SK-N-SH (cell line): ENCODE data around the gene MPZL1. TPM values are rescaled to one million over a fixed set of nuclear protein-coding genes. Genes with fewer than 3 reads are reported as not detected.

Experiments
- CTCF ChIA-PET: fragments of 300-600, 350-600 bp; formaldehyde crosslinking; extraction: SDS; loops from one replicate; lab custom pipeline; 2021; lab: Yijun Ruan, JAX
- POLR2A ChIA-PET: fragments of 350-600 bp; sonication (Branson Sonifier 250); formaldehyde crosslinking; extraction: SDS; loops from one replicate; lab custom pipeline; 2020; ENCODE audit warnings: antibody characterized with exemption, inconsistent platforms; lab: Yijun Ruan, JAX
- DNase-seq: peaks from one replicate; pipeline ENCODE4 v3.0.0; 2012
- H2AFZ ChIP-seq: fragments of 200-600 bp; sonication (generic); 2 replicates; pipeline ENCODE4 v1.8.1; 2016; ENCODE audit warnings: antibody characterized with exemption, mild to moderate bottlenecking, low read depth
- H3F3A ChIP-seq: fragments of 200-600 bp; sonication (generic); replicated peaks from 2 replicates; pipeline ENCODE3; 2016; ENCODE audit warnings: antibody characterized with exemption, mild to moderate bottlenecking; ENCODE audit not compliant: insufficient read depth
- H3K27ac ChIP-seq, 2 experiments: fragments of 200-500 bp in 1 of 2; fragments of 200-600 bp in 1 of 2; sonication (Bioruptor generic) in 1 of 2; sonication (generic), shearing (Covaris generic) in 1 of 2; 2 replicates each; pipeline versions ENCODE4 v1.5.1 to v1.6.1; 2014 to 2016; ENCODE audit warnings: low read depth in 2 of 2, inconsistent platforms in 1 of 2, low read length in 1 of 2, mild to moderate bottlenecking in 1 of 2, mixed read lengths in 1 of 2
- H3K27me3 ChIP-seq: fragments of 200-600 bp; sonication (generic), shearing (Covaris generic); 2 replicates; pipeline ENCODE4 v1.6.1; 2016; ENCODE audit warnings: mixed run types; ENCODE audit not compliant: insufficient read depth
- H3K36me3 ChIP-seq, 2 experiments: fragments of 200-500 bp in 1 of 2; fragments of 200-600 bp in 1 of 2; sonication (Bioruptor generic) in 1 of 2; sonication (generic) in 1 of 2; replicated peaks in 1 of 2; 2 replicates each; pipeline versions ENCODE3 to v1.5.1; 2014 to 2016; ENCODE audit warnings: low read length in 1 of 2, mild to moderate bottlenecking in 1 of 2; ENCODE audit not compliant: insufficient read depth in 2 of 2, control insufficient read depth in 1 of 2
- H3K4me1 ChIP-seq, 2 experiments: fragments of 200-500 bp in 1 of 2; fragments of 200-600 bp in 1 of 2; sonication (Bioruptor generic) in 1 of 2; sonication (generic), shearing (Covaris generic) in 1 of 2; 2 replicates each; pipeline versions ENCODE4 v1.5.1 to v1.6.1; 2014 to 2016; ENCODE audit warnings: low read depth in 1 of 2, low read length in 1 of 2, mixed run types in 1 of 2; ENCODE audit not compliant: insufficient read depth in 2 of 2, control insufficient read depth in 1 of 2
- H3K4me2 ChIP-seq: fragments of 200-600 bp; sonication (generic), shearing (Covaris generic); 2 replicates; pipeline ENCODE4 v1.6.1; 2017; ENCODE audit warnings: mixed run types
- H3K4me3 ChIP-seq, 2 experiments: fragments of 200-500 bp in 1 of 2; fragments of 200-600 bp in 1 of 2; sonication (Bioruptor generic) in 1 of 2; sonication (generic), shearing (Covaris generic) in 1 of 2; 2 replicates each; pipeline versions ENCODE4 v1.5.1 to v1.8.1; 2014 to 2016; ENCODE audit warnings: low read depth in 2 of 2, inconsistent platforms in 1 of 2, low read length in 1 of 2, mild to moderate bottlenecking in 1 of 2, mixed read lengths in 1 of 2, moderate library complexity in 1 of 2
- H3K79me2 ChIP-seq: fragments of 200-600 bp; sonication (generic); 2 replicates; pipeline ENCODE4 v1.8.1; 2017; ENCODE audit warnings: mild to moderate bottlenecking; ENCODE audit not compliant: insufficient read depth
- H3K9ac ChIP-seq: fragments of 200-600 bp; sonication (generic); 2 replicates; pipeline ENCODE4 v1.6.1; 2017; ENCODE audit warnings: mixed run types
- H3K9me2 ChIP-seq: fragments of 200-600 bp; sonication (generic); 2 replicates; pipeline ENCODE4 v1.6.1; 2017; ENCODE audit warnings: mixed run types
- H3K9me3 ChIP-seq: fragments of 200-600 bp; sonication (generic); 2 replicates; pipeline ENCODE4 v1.6.1; 2017; ENCODE audit warnings: mixed run types, mild to moderate bottlenecking, moderate library complexity
- H4K20me1 ChIP-seq: fragments of 200-600 bp; sonication (generic); 2 replicates; pipeline ENCODE4 v1.6.1; 2017; ENCODE audit warnings: mild to moderate bottlenecking, mixed run types; ENCODE audit not compliant: insufficient read depth
- CHD2 ChIP-seq: fragments of 150-350 bp; IDR thresholded peaks from 2 replicates; pipeline ENCODE4 v1.6.1; 2018; ENCODE audit warnings: low read length; ENCODE audit not compliant: partially characterized antibody
- EP300 ChIP-seq, 2 experiments: IDR thresholded peaks; 2 replicates each; pipeline versions ENCODE4 v1.4.0 to v1.6.1; 2012; ENCODE audit warnings: borderline replicate concordance in 1 of 2, low read depth in 1 of 2, low read length in 1 of 2
- EZH2phosphoT487 ChIP-seq: fragments of 200-600 bp; sonication (generic); IDR thresholded peaks from 2 replicates; pipeline ENCODE4 v1.6.1; 2017; ENCODE audit warnings: low read depth, mixed run types, mild to moderate bottlenecking, antibody characterized with exemption, moderate library complexity, borderline replicate concordance
- FOSL2 ChIP-seq: IDR thresholded peaks from 2 replicates; pipeline ENCODE4 v1.4.0; 2012; ENCODE audit warnings: low read depth, mild to moderate bottlenecking, moderate library complexity, borderline replicate concordance
- GABPA ChIP-seq: IDR thresholded peaks from 2 replicates; pipeline ENCODE4 v1.4.0; 2012; ENCODE audit warnings: low read depth, mild to moderate bottlenecking
- GATA2 ChIP-seq: sonication (generic); formaldehyde crosslinking; IDR thresholded peaks from 2 replicates; pipeline ENCODE4 v1.5.0; 2020; ENCODE audit warnings: mild to moderate bottlenecking, missing genetic modification reagents
- JUND ChIP-seq: IDR thresholded peaks from 2 replicates; pipeline ENCODE4 v1.4.0; 2012
- MXI1 ChIP-seq: IDR thresholded peaks from 2 replicates; pipeline ENCODE4 v1.6.1; 2012; ENCODE audit warnings: mild to moderate bottlenecking, low read depth, low read length, improper control_type of control experiment
- NFIC ChIP-seq: IDR thresholded peaks from 2 replicates; pipeline ENCODE4 v1.4.0; 2012; ENCODE audit warnings: borderline replicate concordance
- RFX5 ChIP-seq: IDR thresholded peaks from 2 replicates; pipeline ENCODE4 v1.6.1; 2012; ENCODE audit warnings: mild to moderate bottlenecking, improper control_type of control experiment, low read length
- RXRA ChIP-seq: IDR thresholded peaks from 2 replicates; pipeline ENCODE4 v1.4.0; 2012; ENCODE audit warnings: low read depth, mild to moderate bottlenecking, borderline replicate concordance
- SIN3A ChIP-seq: IDR thresholded peaks from 2 replicates; pipeline ENCODE4 v1.6.1; 2012; ENCODE audit warnings: low read depth, mild to moderate bottlenecking, low read length, moderate library complexity, borderline replicate concordance
- TAF1 ChIP-seq: IDR thresholded peaks from 2 replicates; pipeline ENCODE4 v1.6.1; 2012; ENCODE audit warnings: low read depth, mild to moderate bottlenecking, low read length, moderate library complexity, borderline replicate concordance
- WGBS: methylation state at CpG from one replicate; pipeline ENCODE4 v1.1.6; 2017; ENCODE audit warnings: low lambda C conversion rate; 5-methylcytosine and 5-hydroxymethylcytosine counted together
- polyA plus RNA-seq, 3 experiments: library from polyadenylated mRNA; depleted of rRNA; stranded (reverse); fragments of >200 nt; gene quantifications; 2 replicates each; pipeline ENCODE4 v1.2.3, GENCODE V29; 2012
- TF ChIP-seq, protein P1 (sequence below): IDR thresholded peaks from 2 replicates; pipeline ENCODE4; 2012
- TF ChIP-seq, protein P2 (sequence below): IDR thresholded peaks from 2 replicates; pipeline ENCODE4 v1.4.0; 2012; ENCODE audit warnings: low read depth, borderline replicate concordance

MPZL1 gene
- polyA plus RNA-seq, 1 of the 3 experiments (the other 2 are of a cell fraction), result 27.3 TPM

DNA sequence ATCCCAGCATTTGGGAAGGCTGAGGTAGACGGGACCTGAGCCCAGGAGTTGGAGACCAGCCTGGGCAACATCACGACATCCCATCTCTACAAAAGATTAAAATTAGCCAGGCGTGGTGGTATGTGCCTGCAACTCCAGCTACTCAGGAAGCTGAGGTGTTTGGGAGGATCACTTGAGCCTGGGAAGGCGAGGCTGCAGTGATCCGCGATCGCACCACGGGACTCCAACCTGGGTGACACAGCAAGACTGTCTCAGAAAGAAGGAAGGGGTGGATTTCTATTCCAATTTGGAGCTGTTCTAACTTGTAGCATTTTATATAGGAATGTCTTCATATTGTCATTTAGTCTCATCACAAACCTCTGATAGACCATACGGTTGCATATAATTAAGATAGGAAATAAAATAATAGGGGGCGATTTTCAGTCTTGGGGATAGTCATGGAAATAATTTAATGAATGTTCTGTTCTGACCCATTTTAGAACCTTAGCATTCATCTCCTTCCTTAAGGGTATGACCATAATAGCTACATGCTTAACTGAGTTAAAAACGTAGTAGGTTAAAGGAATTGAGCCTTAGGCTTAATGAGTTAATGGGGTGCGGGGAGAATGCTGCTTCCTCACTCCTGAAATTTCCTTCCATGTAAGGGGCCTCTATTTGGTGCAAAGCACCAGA lies 99.0 kb downstream of the MPZL1 start (continued):
- TF ChIP-seq, protein P1, sequence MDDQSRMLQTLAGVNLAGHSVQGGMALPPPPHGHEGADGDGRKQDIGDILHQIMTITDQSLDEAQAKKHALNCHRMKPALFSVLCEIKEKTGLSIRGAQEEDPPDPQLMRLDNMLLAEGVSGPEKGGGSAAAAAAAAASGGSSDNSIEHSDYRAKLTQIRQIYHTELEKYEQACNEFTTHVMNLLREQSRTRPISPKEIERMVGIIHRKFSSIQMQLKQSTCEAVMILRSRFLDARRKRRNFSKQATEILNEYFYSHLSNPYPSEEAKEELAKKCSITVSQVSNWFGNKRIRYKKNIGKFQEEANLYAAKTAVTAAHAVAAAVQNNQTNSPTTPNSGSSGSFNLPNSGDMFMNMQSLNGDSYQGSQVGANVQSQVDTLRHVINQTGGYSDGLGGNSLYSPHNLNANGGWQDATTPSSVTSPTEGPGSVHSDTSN, result no peak
- TF ChIP-seq SIN3A (no peak), RXRA (no peak), CHD2 (no peak), EZH2phosphoT487 (no peak), FOSL2 (no peak), GABPA (no peak), NFIC (no peak), EP300 (IDR thresholded peaks at IDR 0.05; ENCODE audit: borderline replicate concordance in 1 of 2, low read depth in 1 of 2, low read length in 1 of 2) (no peak), JUND (no peak)
- TF ChIP-seq, protein P2, sequence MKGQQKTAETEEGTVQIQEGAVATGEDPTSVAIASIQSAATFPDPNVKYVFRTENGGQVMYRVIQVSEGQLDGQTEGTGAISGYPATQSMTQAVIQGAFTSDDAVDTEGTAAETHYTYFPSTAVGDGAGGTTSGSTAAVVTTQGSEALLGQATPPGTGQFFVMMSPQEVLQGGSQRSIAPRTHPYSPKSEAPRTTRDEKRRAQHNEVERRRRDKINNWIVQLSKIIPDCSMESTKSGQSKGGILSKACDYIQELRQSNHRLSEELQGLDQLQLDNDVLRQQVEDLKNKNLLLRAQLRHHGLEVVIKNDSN, result no peak

DNA sequence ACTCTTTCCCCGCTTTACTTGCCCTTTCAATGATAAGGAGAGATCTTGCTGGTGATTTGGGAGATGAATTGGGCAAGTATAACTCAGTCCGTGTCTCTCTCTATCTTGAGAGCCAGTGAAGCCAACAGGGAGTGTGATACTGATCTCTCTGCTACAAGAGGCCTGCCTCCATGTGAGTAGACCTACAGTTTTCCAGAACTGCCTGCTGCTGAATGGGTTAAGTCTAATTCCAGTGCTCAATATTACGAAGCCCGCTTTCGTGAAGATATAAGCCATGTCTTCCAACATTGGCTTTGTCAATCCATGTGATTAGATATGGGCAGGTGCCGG lies 99.5 kb downstream of the MPZL1 start:
- Histone ChIP-seq H3K27ac (peak overlapping the region in 1 of 2 experiments; percentile 99; a peak in 2 of 4 replicates), H3K9me3 (no peaks in the 10 kb centered on the region), H3K27me3 (no peaks in the 10 kb centered on the region), H3K36me3 (no peaks in the 10 kb centered on the region), H3K9ac (no peak overlapping the region), H2AFZ (no peak overlapping the region; the same call in 1 of the 2 replicates), H4K20me1 (no peaks in the 10 kb centered on the region), H3K9me2 (no peaks in the 10 kb centered on the region), H3K4me2 (peak overlapping the region; percentile 65; the same call in 1 of the 2 replicates), H3K4me3 (no peak overlapping the region), H3F3A (peaks cover 32% of the 10 kb centered on the region), H3K79me2 (peaks cover 6% of the 10 kb centered on the region; the same call in 1 of the 2 replicates), H3K4me1 (peaks cover 0 to 16% of the 10 kb centered on the region in 2 experiments; a peak in 1 of 4 replicates)
- TF ChIP-seq GATA2, result no peak
- no peak for TF ChIP-seq MXI1
- no peak for TF ChIP-seq RFX5
- TF ChIP-seq TAF1, result no peak
- TF ChIP-seq FOSL2, result no peak
- no peak for TF ChIP-seq NFIC
- WGBS, result 95% methylated on average over 6 of the region's 6 CpGs
- CTCF ChIA-PET, result interaction anchor here (1.5 kb wide), 1 partner anchor 10 kb away, joined by 3 read pairs; no protein-coding TSS in a partner anchor
- DNase-seq, result no peak
- POLR2A ChIA-PET, result no interaction called here
